ENCODE data around the gene SDK1.

Gene SDK1

GRCh38 chr7:4113271-4113670 lies 812.2 kb downstream of the SDK1 start:
- no peak overlapping the region for H3K4me3 ChIP-seq (ENCODE audit: low read depth, low read length)

DNA sequence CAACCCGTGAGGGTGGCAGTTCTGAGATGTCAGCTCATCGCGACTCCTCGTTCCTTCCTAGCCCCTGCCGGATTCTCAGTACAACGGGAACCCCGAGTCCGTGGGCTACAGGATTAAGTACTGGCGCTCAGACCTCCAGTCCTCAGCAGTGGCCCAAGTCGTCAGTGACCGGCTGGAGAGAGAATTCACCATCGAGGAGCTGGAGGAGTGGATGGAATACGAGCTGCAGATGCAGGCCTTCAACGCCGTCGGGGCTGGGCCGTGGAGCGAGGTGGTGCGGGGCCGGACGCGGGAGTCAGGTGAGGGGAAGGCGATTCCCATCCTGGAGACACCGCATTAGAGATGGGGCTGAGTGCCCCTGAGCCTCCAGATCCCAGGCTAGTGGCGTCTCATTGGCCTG lies 812.9 kb downstream of the SDK1 start:
- H3K4me3 ChIP-seq (ENCODE audit: low read depth, low read length): no peak overlapping the region

DNA sequence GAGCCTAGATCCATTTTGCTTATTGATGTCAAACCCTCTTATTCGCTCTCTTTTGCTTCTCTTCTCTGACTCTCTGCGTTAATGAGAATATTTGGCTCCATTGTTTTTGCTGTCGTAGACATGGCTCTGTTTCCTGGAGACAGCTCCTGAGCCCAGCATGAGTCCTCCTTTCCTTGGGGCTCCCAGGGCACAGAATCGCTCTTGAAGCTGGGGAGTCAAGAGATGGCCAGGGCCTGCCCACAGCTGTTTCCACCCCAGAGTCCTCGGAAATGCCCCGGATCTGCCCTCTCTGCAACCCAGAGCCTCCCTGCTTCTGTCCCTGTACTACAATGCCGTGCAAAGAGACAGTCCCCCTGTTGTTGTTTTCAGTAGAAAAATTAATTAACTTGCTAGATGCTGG lies 814.4 kb downstream of the SDK1 start:
- H3K4me3 ChIP-seq (ENCODE audit: low read depth, low read length): no peak overlapping the region

GRCh38 chr7:4115941-4116610 lies 815.0 kb downstream of the SDK1 start:
- no peak overlapping the region for H3K4me3 ChIP-seq (ENCODE audit: low read depth, low read length)

DNA sequence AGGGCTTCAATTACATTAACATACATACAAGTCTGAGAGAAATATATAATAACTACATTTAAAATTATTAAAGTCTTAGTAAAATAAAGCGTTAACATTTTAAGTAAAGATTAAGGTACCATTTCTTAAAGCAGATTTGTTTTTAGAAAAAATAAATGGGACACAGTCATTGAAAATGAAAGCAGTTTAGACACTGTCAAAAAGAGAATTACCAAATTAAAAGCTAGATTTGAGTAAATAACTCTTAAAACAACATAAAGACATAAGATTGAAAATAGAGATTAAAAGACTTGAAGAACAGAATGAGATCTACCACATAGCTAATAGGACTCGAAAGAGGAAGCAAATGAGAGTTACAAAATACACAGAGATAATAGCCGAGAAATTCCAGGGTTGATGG lies 818.8 kb downstream of the SDK1 start:
- H3K4me3 ChIP-seq (ENCODE audit: low read depth, low read length): no peak overlapping the region

DNA sequence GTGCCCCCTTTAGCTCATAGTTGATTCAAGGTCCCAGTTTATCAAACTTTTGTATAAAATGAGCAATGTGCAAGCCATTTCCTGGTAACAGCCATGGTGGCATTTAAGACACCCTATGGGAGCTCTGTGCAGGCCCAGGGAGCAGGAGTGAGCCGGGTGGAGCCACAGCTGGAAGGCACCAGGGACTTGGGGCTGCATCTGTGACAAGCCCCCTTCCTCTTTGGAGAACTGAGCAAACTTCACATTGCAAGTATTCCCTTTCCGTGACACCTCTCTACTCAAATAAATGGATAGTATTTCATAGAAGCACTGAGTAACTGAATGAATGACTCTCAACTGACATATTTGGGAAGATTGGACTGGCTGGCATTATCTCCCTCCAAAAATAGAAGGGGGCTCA lies 822.3 kb downstream of the SDK1 start:
- H3K4me3 ChIP-seq (ENCODE audit: low read depth, low read length): no peak overlapping the region

DNA sequence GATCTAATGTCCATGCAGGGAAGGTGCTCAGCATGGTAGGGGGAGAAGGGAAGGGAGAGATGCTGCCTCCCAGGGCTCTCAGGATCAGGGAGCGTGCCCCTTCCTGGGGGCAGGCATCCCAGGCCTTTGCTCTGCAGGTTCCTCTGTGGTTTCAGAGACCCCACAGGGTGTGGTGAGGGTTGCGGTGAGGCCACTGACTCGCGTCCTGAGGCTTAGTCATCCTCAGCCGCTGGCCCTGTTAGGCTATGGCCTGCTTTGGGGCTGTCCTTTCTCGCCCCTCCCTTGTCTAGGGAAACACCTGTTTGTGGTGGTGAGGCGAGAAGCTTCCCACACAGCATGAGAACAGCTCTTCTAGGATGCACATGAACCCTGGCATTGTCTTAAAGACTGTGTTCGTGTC lies 822.8 kb downstream of the SDK1 start:
- H3K4me3 ChIP-seq (ENCODE audit: low read depth, low read length): no peak overlapping the region

DNA sequence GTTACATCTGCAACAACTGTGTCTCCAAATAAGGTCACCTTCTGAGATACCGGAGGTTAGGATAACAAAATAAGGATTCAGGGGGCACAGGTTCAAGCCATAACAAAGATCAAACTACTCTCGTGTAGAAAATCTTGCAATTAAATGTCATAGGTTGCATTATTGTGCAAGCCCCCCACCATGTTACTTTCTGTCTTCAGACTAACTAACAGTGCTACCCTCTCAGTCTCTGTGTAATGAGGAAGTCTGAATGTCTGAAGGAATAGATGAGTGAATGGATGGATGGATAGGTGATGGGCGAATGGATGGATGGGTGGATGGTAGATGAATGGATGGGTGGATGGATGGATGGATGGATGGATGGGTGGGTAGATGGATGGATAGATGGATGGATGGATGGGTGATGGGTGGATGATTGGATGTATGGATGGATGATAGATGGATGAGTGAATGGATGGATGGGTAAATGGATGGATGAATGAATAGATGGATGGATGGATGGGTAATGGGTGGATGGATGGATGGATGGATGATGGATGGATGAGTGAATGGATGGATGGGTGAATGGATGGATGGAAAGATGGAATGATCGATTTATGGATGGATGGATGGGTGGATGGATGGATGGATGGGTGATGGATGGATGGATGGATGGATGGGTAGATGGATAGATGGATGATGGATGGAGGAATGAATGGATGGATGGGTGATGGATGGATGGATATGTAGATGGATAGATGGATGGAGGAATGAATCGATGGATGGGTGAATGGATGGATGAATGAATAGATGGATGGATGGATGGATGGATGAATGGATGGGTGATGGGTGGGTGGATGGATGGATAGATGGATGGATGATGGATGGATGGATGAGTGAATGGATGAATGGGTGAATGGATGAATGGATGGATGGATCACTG lies 823.8 kb downstream of the SDK1 start:
- no peak overlapping the region for H3K4me3 ChIP-seq (ENCODE audit: low read depth, low read length)

DNA sequence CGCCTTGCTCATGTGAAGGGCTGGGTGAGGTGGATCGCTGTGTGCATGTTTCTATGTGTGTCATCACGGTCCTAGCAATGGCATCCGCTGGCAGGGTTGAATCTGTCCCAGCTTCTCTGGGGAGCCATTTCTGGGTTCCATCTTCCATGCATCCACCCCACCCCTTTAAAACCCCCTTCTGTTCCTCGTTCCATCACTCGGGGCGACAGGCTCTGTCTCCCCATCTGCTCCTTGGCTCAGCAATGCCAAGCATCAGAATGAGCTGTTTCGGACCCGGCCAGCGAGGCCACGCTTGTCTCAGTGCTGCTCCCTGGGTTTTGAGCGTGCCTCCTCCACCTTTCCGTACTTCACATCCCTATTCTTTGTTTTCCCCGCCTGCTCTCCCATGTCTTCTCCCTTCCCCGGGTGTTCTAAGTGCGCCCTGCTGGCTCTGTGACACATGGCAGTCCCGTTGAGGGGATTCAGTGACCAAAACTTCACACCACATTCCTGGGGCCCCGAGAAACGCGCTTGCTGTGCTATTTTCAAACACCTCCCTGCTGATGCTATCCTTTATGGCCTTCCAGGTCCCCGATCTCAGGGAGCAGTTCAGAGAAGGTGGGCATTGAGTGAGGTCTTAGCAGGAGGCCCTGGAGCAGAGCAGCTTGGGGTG lies 827.0 kb downstream of the SDK1 start:
- no peak overlapping the region for H3K4me3 ChIP-seq (ENCODE audit: low read depth, low read length)

DNA sequence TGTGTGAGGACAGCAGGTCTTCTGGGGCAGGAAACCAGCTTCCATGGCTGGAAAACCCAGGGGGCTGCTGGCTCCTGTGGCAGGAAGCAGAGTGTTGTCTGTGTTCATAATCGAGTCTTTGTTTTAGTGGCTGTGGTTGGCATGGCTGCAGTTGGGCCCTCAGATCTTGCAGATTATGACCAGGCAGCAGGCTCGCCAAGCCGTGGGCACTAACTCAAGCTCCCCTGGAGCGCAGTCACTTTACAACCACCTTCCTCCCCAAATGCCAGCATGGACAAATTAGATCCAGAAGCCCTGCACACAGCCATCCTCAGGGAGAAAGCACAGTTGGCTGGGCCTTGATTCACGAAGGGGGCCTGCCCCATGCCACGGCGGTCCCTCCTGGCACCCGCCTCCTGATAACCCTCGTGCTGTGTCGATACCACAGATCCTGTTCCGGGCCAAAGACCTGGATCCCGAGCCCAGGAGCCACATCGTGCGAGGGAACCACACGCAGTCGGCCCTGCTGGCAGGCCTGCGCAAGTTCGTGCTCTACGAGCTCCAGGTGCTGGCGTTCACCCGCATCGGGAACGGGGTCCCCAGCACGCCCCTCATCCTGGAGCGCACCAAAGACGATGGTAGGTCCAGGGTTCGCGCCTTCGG lies 828.5 kb downstream of the SDK1 start:
- no peak overlapping the region for H3K4me3 ChIP-seq (ENCODE audit: low read depth, low read length)

DNA sequence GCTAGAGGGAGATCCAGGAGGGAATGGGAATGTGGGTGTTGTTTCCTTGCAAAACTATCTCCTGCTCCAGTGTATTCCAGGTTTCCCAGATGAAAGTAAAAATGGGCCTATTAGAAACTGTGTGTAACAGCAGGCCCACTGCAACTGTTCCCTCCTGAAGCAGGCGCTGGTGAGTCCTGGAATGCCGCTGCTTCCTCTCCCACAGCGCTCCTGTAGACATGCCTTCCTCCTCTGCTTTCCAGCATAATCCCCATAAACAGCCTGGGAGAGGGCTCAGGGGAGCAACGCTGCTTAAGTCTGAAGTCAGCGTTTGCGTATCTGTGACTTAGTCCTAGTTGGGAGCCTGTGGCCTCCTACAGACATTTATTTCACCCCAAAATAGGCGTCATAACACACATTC lies 830.0 kb downstream of the SDK1 start:
- H3K4me3 ChIP-seq (ENCODE audit: low read depth, low read length): no peak overlapping the region

DNA sequence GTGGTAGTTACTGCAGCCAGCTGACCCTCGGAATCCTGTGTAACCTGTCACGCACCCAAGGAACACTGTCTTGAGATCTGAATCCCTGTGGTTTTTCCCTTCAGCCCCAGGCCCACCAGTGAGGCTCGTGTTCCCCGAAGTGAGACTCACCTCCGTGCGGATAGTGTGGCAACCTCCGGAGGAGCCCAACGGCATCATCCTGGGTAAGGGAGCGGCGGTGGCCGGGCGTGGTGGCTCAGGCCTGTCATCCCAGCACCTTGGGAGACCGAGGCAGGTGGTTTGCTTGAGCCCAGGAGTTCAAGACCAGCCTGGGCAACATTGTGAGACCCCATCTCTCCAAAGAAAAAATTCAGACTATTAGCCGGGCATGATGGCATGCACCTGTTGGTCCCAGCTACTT lies 831.2 kb downstream of the SDK1 start:
- H3K4me3 ChIP-seq (ENCODE audit: low read depth, low read length): no peak overlapping the region

DNA sequence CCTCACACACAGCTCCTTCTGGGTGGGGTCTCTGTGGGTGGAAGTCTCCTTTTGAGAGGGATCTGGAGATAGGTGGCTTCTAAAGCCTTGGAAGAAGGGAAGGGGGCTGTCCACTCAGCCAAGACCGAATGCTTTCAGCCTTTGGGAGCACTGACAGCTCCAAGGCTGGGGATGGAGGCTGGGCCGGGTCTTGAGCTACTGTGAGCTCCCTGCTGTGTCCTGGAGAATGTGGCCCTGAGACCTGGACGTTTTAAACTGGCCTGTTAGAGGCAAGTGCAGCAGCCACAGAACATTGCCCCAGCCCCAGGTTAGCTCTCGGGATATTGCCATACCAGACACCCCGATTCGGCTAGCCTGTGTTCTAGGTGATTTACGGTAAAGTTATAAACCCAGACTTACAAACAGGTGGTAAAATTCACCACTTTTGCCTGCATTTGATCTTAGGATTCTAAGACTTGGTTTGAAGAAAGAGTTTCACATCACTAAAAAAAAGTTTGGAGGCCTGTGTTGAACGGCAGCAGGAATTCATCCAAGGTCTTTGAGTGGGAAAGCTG lies 832.5 kb downstream of the SDK1 start:
- no peak overlapping the region for H3K4me3 ChIP-seq (ENCODE audit: low read depth, low read length)

GRCh38 chr7:4134204-4134603 lies 833.2 kb downstream of the SDK1 start:
- H3K4me3 ChIP-seq (ENCODE audit: low read depth, low read length): no peak overlapping the region

- H3K4me3 ChIP-seq (ENCODE audit: low read depth, low read length): no peak overlapping the region
These were observed 833.6 kb downstream of the SDK1 start for GRCh38 chr7:4134631-4135030.

GRCh38 chr7:4135301-4135700 lies 834.2 kb downstream of the SDK1 start:
- H3K4me3 ChIP-seq (ENCODE audit: low read depth, low read length): no peak overlapping the region

DNA sequence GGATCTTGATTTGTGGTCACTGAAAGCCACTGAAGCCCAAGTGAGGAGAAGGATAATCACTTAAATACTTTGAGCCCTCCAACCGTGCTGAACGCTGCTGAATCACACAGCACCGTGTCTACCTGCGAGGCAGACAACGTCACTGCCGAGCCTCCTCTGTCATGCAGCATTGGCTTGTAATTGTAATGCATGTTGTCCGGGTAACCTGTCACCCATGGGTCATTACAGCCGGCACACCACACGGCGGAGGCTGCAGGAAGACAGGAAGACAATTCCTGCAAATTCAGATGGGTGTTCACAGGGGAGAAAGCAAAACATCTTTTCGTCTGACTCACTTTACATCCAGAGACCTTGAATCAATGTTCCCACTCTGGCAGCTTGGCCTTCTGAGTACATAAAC lies 835.0 kb downstream of the SDK1 start:
- H3K4me3 ChIP-seq (ENCODE audit: low read depth, low read length): no peak overlapping the region

DNA sequence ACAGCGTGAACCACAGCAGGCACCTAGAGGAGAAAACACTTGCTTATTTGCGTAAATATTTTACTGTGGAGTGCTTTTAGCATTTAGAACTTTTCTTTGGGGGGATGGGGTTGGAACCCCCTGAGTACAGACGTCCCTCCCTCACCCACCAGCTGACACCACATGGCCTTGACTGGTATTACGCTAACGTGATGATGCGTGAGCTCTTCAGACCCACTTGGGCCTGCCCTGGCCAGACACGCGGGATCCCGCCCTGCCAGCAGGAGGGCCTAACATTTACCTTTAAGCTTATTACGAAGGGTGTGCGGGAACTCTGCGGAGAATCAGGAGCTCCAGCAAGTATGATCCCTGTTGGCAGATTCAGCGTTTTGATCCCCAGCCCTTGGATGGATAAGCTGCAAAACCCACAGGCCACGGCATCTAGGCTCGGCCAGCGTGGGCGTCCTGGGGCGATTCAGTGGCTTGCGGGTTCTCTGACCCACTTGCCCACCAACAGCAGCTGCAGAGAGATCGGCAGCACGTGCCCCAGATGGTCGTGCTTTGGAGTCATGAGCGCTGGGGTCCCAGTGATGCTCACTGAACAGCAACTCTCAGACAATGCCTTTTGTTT lies 835.6 kb downstream of the SDK1 start:
- H3K4me3 ChIP-seq (ENCODE audit: low read depth, low read length): no peak overlapping the region

GRCh38 chr7:4137552-4137951 lies 836.5 kb downstream of the SDK1 start:
- no peak overlapping the region for H3K4me3 ChIP-seq (ENCODE audit: low read depth, low read length)

DNA sequence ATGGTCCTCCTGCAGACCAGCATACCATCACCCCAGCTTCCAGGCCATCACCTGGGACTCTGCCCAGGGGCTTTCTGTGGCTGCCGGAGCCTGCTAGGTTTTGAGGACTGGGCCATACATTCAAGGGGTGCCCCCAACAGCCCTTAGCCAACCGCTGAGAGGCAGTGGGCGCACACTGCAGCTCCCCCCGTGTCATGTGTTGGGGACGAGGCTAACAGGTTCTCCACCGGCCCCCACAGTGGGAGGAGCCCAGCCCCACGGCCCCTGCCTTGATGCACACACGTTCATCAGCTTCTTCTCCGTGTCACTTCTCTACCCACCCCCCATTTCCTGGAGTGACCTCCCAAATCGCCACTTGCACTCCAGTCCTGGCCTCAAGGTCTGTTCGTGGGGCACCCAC lies 837.8 kb downstream of the SDK1 start:
- no peak overlapping the region for H3K4me3 ChIP-seq (ENCODE audit: low read depth, low read length)

All from iPS-11a (cell line).